Keratinocyte (primary cell): ENCODE measurements around the gene PARL. TPM values are rescaled to one million over a fixed set of nuclear protein-coding genes. Genes with fewer than 3 reads are reported as not detected.

Experiments
- DNase-seq: peaks from one replicate; pipeline ENCODE4 v3.0.0-alpha.2; 2011; ENCODE audit warnings: low read depth, missing footprints, low spot score
- FAIRE-seq: peaks from 2 replicates; lab custom pipeline; 2011; peaks lifted over from hg19 to GRCh38; lab: Jason Lieb, UNC
- H2AFZ ChIP-seq: 2 replicates; pipeline ENCODE4 v1.6.0; 2012; ENCODE audit warnings: low read length, control low read depth, inconsistent platforms; ENCODE audit not compliant: control insufficient read depth
- H3K27ac ChIP-seq: 2 replicates; pipeline ENCODE4 v1.5.1; 2011; ENCODE audit warnings: low read length; ENCODE audit not compliant: control insufficient read depth, insufficient read depth
- H3K27me3 ChIP-seq: 3 replicates; pipeline ENCODE4 v1.6.0; 2011; ENCODE audit warnings: low read length; ENCODE audit not compliant: control insufficient read depth, insufficient read depth; ENCODE audit errors: extremely low read depth
- H3K36me3 ChIP-seq, 2 experiments: 2 replicates in 1 of 2; 3 replicates in 1 of 2; pipeline ENCODE4 v1.5.1; 2011; ENCODE audit warnings: low read length in 2 of 2, mild to moderate bottlenecking in 1 of 2; ENCODE audit not compliant: control insufficient read depth in 2 of 2, insufficient read depth in 2 of 2; ENCODE audit errors: extremely low read depth in 1 of 2
- H3K4me1 ChIP-seq: 3 replicates; pipeline ENCODE4 v1.5.1; 2011; ENCODE audit warnings: low read length; ENCODE audit not compliant: control insufficient read depth, insufficient read depth; ENCODE audit errors: extremely low read depth
- H3K4me2 ChIP-seq: 3 replicates; pipeline ENCODE4 v1.6.0; 2011; ENCODE audit warnings: low read depth, low read length; ENCODE audit not compliant: control insufficient read depth, insufficient read depth; ENCODE audit errors: extremely low read depth
- H3K4me3 ChIP-seq, 3 experiments: fragments of 200-600 bp in 1 of 3; sonication (generic) in 1 of 3; 2 replicates in 2 of 3; 3 replicates in 1 of 3; pipeline ENCODE4 v1.5.1; 2011 to 2016; ENCODE audit warnings: low read length in 3 of 3, mild to moderate bottlenecking in 3 of 3, control low read depth in 2 of 3, inconsistent platforms in 1 of 3, low read depth in 1 of 3, mixed read lengths in 1 of 3, mixed run types in 1 of 3, moderate library complexity in 1 of 3; ENCODE audit not compliant: control insufficient read depth in 2 of 3, insufficient read depth in 2 of 3; ENCODE audit errors: extremely low read depth in 1 of 3
- H3K79me2 ChIP-seq: 2 replicates; pipeline ENCODE4 v1.6.0; 2012; ENCODE audit warnings: low read length; ENCODE audit not compliant: control insufficient read depth, insufficient read depth
- H3K9ac ChIP-seq: 3 replicates; pipeline ENCODE4 v1.6.0; 2011; ENCODE audit warnings: low read length; ENCODE audit not compliant: control insufficient read depth, insufficient read depth; ENCODE audit errors: extremely low read depth
- H3K9me1 ChIP-seq: 3 replicates; pipeline ENCODE4 v1.6.0; 2011; ENCODE audit warnings: low read length; ENCODE audit not compliant: control insufficient read depth, insufficient read depth; ENCODE audit errors: extremely low read depth
- H3K9me3 ChIP-seq: 2 replicates; pipeline ENCODE4 v1.5.1; 2012; ENCODE audit warnings: low read depth, low read length; ENCODE audit not compliant: control insufficient read depth
- H4K20me1 ChIP-seq: 3 replicates; pipeline ENCODE4 v1.6.0; 2011; ENCODE audit warnings: low read length; ENCODE audit not compliant: control insufficient read depth, insufficient read depth; ENCODE audit errors: extremely low read depth
- CTCF ChIP-seq, 3 experiments: IDR thresholded peaks in 1 of 3; conservative IDR thresholded peaks in 1 of 3; optimal IDR thresholded peaks in 1 of 3; 2 replicates in 2 of 3; 3 replicates in 1 of 3; pipeline versions ENCODE3 to v1.5.1; 2011; ENCODE audit warnings: low read length in 3 of 3, mild to moderate bottlenecking in 3 of 3, moderate library complexity in 2 of 3, control low read depth in 1 of 3, inconsistent platforms in 1 of 3; ENCODE audit not compliant: insufficient read depth in 2 of 3; ENCODE audit errors: extremely low read depth in 1 of 3
- EZH2 ChIP-seq: IDR thresholded peaks from one replicate; pipeline ENCODE4 v1.6.1; 2012; ENCODE audit warnings: inconsistent platforms, mild to moderate bottlenecking, low read length, moderate library complexity
- dilution Hi-C: fragments of 300-500 bp; cut with MboI; formaldehyde crosslinking; loops from one replicate; pipeline ENCODE4 v1.7.0; 2020; ENCODE audit warnings: low sequenced_read_pairs; ENCODE audit not compliant: extremely low pct_ligation_motif_present
- polyA plus RNA-seq, 5 experiments: library from polyadenylated mRNA; depleted of rRNA in 3 of 5; stranded (reverse) in 3 of 5; stranded (forward) in 1 of 5; unstranded in 1 of 5; fragments of >200 nt; gene quantifications; 1 replicate in 1 of 5; 2 replicates in 3 of 5; 3 replicates in 1 of 5; pipeline versions ENCODE4 v1.2.1 to v1.2.3, GENCODE V29; 2011 to 2012; ENCODE audit warnings: missing spikeins in 2 of 5, low read depth in 1 of 5, low replicate concordance in 1 of 5

PARL gene
- polyA plus RNA-seq, 1 donor (not counting 4 experiments of a cell fraction or from before 2014, with no cell fraction given) = 68.9 TPM

GRCh38 chr3:183797996-183798395 lies 86.7 kb downstream of the PARL start:
- Histone ChIP-seq H3K27me3 (no peaks in the 10 kb centered on the region), H3K9me3 (no peaks in the 10 kb centered on the region), H4K20me1 (no peaks in the 10 kb centered on the region), H3K79me2 (no peaks in the 10 kb centered on the region), H3K36me3 (peaks cover 32 to 33% of the 10 kb centered on the region in 2 experiments), H3K4me1 (no peaks in the 10 kb centered on the region), H3K4me3 (no peak overlapping the region), H3K4me2 (no peak overlapping the region), H3K9ac (no peak overlapping the region), H3K27ac (no peak overlapping the region), H2AFZ (no peak overlapping the region), H3K9me1 (no peaks in the 10 kb centered on the region)
- DNase-seq = no peak
- dilution Hi-C loops = no loop called here
- TF ChIP-seq CTCF (optimal IDR thresholded peaks at IDR 0.05 in 1 of 3, IDR thresholded peaks at IDR 0.05 in 1 of 3, conservative IDR thresholded peaks at IDR 0.05 in 1 of 3; ENCODE audit: extremely low read depth in 1 of 3, insufficient read depth in 2 of 3, low read length in 3 of 3) (no peak), EZH2 (no peak)
- no peak for FAIRE-seq

GRCh38 chr3:183796372-183796771 lies 88.3 kb downstream of the PARL start:
- no peak overlapping the region for H3K4me3 ChIP-seq
- H3K4me2 ChIP-seq = no peak overlapping the region
- no peaks in the 10 kb centered on the region for H3K9me3 ChIP-seq
- no peak overlapping the region for H2AFZ ChIP-seq
- no peaks in the 10 kb centered on the region for H3K79me2 ChIP-seq
- H4K20me1 ChIP-seq = no peaks in the 10 kb centered on the region
- no peak overlapping the region for H3K9ac ChIP-seq
- no peaks in the 10 kb centered on the region for H3K9me1 ChIP-seq
- TF ChIP-seq EZH2 = no peak
- H3K4me1 ChIP-seq = no peaks in the 10 kb centered on the region
- no peaks in the 10 kb centered on the region for H3K27me3 ChIP-seq
- no peak overlapping the region for H3K27ac ChIP-seq
- no peak for FAIRE-seq
- dilution Hi-C loops = no loop called here
- no peak for DNase-seq
- peaks cover 22 to 24% of the 10 kb centered on the region in 2 experiments for H3K36me3 ChIP-seq

GRCh38 chr3:183794452-183794851 lies 90.2 kb downstream of the PARL start:
- Histone ChIP-seq H3K27ac (no peak overlapping the region), H2AFZ (no peak overlapping the region), H3K79me2 (no peaks in the 10 kb centered on the region), H3K36me3 (peaks cover 11 to 28% of the 10 kb centered on the region in 2 experiments), H3K9ac (no peak overlapping the region), H3K4me2 (no peak overlapping the region), H3K4me1 (no peaks in the 10 kb centered on the region), H3K27me3 (no peaks in the 10 kb centered on the region), H3K9me1 (no peaks in the 10 kb centered on the region), H4K20me1 (no peaks in the 10 kb centered on the region), H3K4me3 (no peak overlapping the region), H3K9me3 (no peaks in the 10 kb centered on the region)
- no peak for DNase-seq
- dilution Hi-C loops = no loop called here
- no peak for FAIRE-seq
- no peak for TF ChIP-seq CTCF (optimal IDR thresholded peaks at IDR 0.05 in 1 of 3, IDR thresholded peaks at IDR 0.05 in 1 of 3, conservative IDR thresholded peaks at IDR 0.05 in 1 of 3; ENCODE audit: extremely low read depth in 1 of 3, insufficient read depth in 2 of 3, low read length in 3 of 3)
- TF ChIP-seq EZH2 = no peak
